HEK293 (cell line): ENCODE data around the gene SF3B2.

Experiments
- CTCF ChIA-PET: fragments of 350-600 bp; formaldehyde crosslinking; extraction: SDS; loops from one replicate; lab custom pipeline; 2021; ENCODE audit warnings: antibody characterized with exemption; lab: Yijun Ruan, JAX
- POLR2A ChIA-PET: fragments of 300-600 bp; formaldehyde crosslinking; extraction: SDS; loops from one replicate; lab custom pipeline; 2020; ENCODE audit warnings: antibody characterized with exemption, inconsistent platforms; lab: Yijun Ruan, JAX
- H3K27ac ChIP-seq: fragments of 200-500 bp; sonication (Bioruptor generic); 2 replicates; pipeline ENCODE4 v1.5.1; 2014; ENCODE audit warnings: low read depth, low read length, control low read depth, inconsistent platforms; ENCODE audit errors: extremely low read depth
- H3K36me3 ChIP-seq, 2 experiments: fragments of 200-500 bp in 1 of 2; sonication (Bioruptor generic) in 1 of 2; 1 replicate in 1 of 2; 2 replicates in 1 of 2; pipeline ENCODE4 v1.5.1; 2014 to 2017; ENCODE audit warnings: inconsistent platforms in 2 of 2, low read length in 2 of 2; ENCODE audit not compliant: control insufficient read depth in 2 of 2, insufficient read depth in 1 of 2
- H3K4me1 ChIP-seq: fragments of 200-500 bp; sonication (Bioruptor generic); 2 replicates; pipeline ENCODE4 v1.5.1; 2014; ENCODE audit warnings: mild to moderate bottlenecking, low read length, inconsistent platforms; ENCODE audit not compliant: control insufficient read depth, insufficient read depth
- H3K4me3 ChIP-seq: 2 replicates; pipeline ENCODE4 v1.5.1; 2011; ENCODE audit warnings: low read depth, mild to moderate bottlenecking, control low read depth, low read length, moderate library complexity
- H3K9me3 ChIP-seq: fragments of 200-500 bp; sonication (Bioruptor generic); 2 replicates; pipeline ENCODE4 v1.5.1; 2014; ENCODE audit warnings: low read depth, low read length, inconsistent platforms; ENCODE audit not compliant: control insufficient read depth, insufficient read depth
- AEBP2 ChIP-seq: fragments of 450-650 bp; formaldehyde crosslinking; IDR thresholded peaks from 2 replicates; pipeline ENCODE4 v1.5.1; 2016; ENCODE audit warnings: missing biosample characterization, missing genetic modification characterization, borderline replicate concordance
- EGR2 ChIP-seq: fragments of 450-650 bp; formaldehyde crosslinking; IDR thresholded peaks from 2 replicates; pipeline ENCODE4 v1.5.1; 2016; ENCODE audit warnings: low read depth, missing biosample characterization, missing genetic modification characterization
- GLIS1 ChIP-seq: fragments of 450-650 bp; formaldehyde crosslinking; IDR thresholded peaks from 2 replicates; pipeline ENCODE4 v1.5.1; 2016; ENCODE audit warnings: missing biosample characterization, missing genetic modification characterization
- HOXA7 ChIP-seq: sonication (generic); formaldehyde crosslinking; IDR thresholded peaks from 2 replicates; pipeline ENCODE4 v1.8.1; 2022; ENCODE audit warnings: missing genetic modification reagents, borderline replicate concordance
- IKZF3 ChIP-seq: fragments of 450-650 bp; IDR thresholded peaks from 2 replicates; pipeline ENCODE4 v1.5.0; 2018; ENCODE audit warnings: missing biosample characterization, mild to moderate bottlenecking, missing genetic modification characterization, moderate library complexity
- KLF17 ChIP-seq: fragments of 450-650 bp; formaldehyde crosslinking; IDR thresholded peaks from 2 replicates; pipeline ENCODE4 v1.5.1; 2016; ENCODE audit warnings: missing biosample characterization, missing genetic modification characterization
- SALL2 ChIP-seq: fragments of 450-650 bp; formaldehyde crosslinking; IDR thresholded peaks from 2 replicates; pipeline ENCODE4 v1.5.0; 2017; ENCODE audit warnings: missing biosample characterization, mild to moderate bottlenecking, missing genetic modification characterization, borderline replicate concordance
- SCRT2 ChIP-seq: fragments of 450-650 bp; formaldehyde crosslinking; IDR thresholded peaks from 2 replicates; pipeline ENCODE4 v1.5.1; 2016; ENCODE audit warnings: missing biosample characterization, missing genetic modification characterization
- ZBTB17 ChIP-seq: fragments of 450-650 bp; formaldehyde crosslinking; IDR thresholded peaks from 2 replicates; pipeline ENCODE4 v1.5.1; 2016; ENCODE audit warnings: missing biosample characterization, missing genetic modification characterization
- ZFP37 ChIP-seq: fragments of 450-650 bp; formaldehyde crosslinking; IDR thresholded peaks from 2 replicates; pipeline ENCODE4 v1.5.1; 2016; ENCODE audit warnings: missing biosample characterization, missing genetic modification characterization
- ZNF140 ChIP-seq: fragments of 450-650 bp; formaldehyde crosslinking; IDR thresholded peaks from 2 replicates; pipeline ENCODE4 v1.5.1; 2016; ENCODE audit warnings: missing biosample characterization, missing genetic modification characterization
- ZNF175 ChIP-seq: fragments of 450-650 bp; formaldehyde crosslinking; IDR thresholded peaks from 2 replicates; pipeline ENCODE4 v1.5.1; 2016; ENCODE audit warnings: missing biosample characterization, missing genetic modification characterization
- ZNF18 ChIP-seq: fragments of 450-650 bp; formaldehyde crosslinking; IDR thresholded peaks from 2 replicates; pipeline ENCODE4 v1.5.1; 2016; ENCODE audit warnings: missing biosample characterization, missing genetic modification characterization
- ZNF19 ChIP-seq: fragments of 450-650 bp; formaldehyde crosslinking; IDR thresholded peaks from 2 replicates; pipeline ENCODE4; 2016; ENCODE audit warnings: missing biosample characterization, missing genetic modification characterization, low read depth
- ZNF341 ChIP-seq: fragments of 450-650 bp; formaldehyde crosslinking; IDR thresholded peaks from 2 replicates; pipeline ENCODE4; 2016; ENCODE audit warnings: low read depth, missing biosample characterization, missing genetic modification characterization
- ZNF501 ChIP-seq: fragments of 450-650 bp; formaldehyde crosslinking; IDR thresholded peaks from 2 replicates; pipeline ENCODE4 v1.5.1; 2016; ENCODE audit warnings: missing biosample characterization, missing genetic modification characterization
- ZNF513 ChIP-seq: fragments of 450-650 bp; IDR thresholded peaks from 2 replicates; pipeline ENCODE4 v1.5.1; 2018; ENCODE audit warnings: missing biosample characterization, missing genetic modification characterization
- ZNF558 ChIP-seq: fragments of 450-650 bp; formaldehyde crosslinking; IDR thresholded peaks from 2 replicates; pipeline ENCODE4 v1.5.1; 2016; ENCODE audit warnings: missing biosample characterization, missing genetic modification characterization
- ZNF585B ChIP-seq: fragments of 450-650 bp; formaldehyde crosslinking; IDR thresholded peaks from 2 replicates; pipeline ENCODE4 v1.5.1; 2016; ENCODE audit warnings: missing biosample characterization, missing genetic modification characterization
- ZNF596 ChIP-seq: fragments of 450-650 bp; IDR thresholded peaks from 2 replicates; pipeline ENCODE4 v1.5.0; 2018; ENCODE audit warnings: missing biosample characterization, mild to moderate bottlenecking, missing genetic modification characterization, moderate library complexity
- ZNF600 ChIP-seq: fragments of 450-650 bp; formaldehyde crosslinking; IDR thresholded peaks from 2 replicates; pipeline ENCODE4 v1.5.1; 2016; ENCODE audit warnings: missing biosample characterization, missing genetic modification characterization
- ZNF623 ChIP-seq: fragments of 450-650 bp; formaldehyde crosslinking; IDR thresholded peaks from 2 replicates; pipeline ENCODE4 v1.5.1; 2016; ENCODE audit warnings: missing biosample characterization, missing genetic modification characterization
- ZNF677 ChIP-seq: fragments of 450-650 bp; IDR thresholded peaks from 2 replicates; pipeline ENCODE4 v1.5.0; 2018; ENCODE audit warnings: missing biosample characterization, mild to moderate bottlenecking, missing genetic modification characterization, moderate library complexity
- ZNF768 ChIP-seq: fragments of 450-650 bp; formaldehyde crosslinking; IDR thresholded peaks from 2 replicates; pipeline ENCODE4 v1.5.1; 2018; ENCODE audit warnings: missing biosample characterization, mild to moderate bottlenecking, missing genetic modification characterization
- ZNF777 ChIP-seq: fragments of 450-650 bp; formaldehyde crosslinking; IDR thresholded peaks from 2 replicates; pipeline ENCODE4 v1.5.1; 2017; ENCODE audit warnings: missing biosample characterization, missing genetic modification characterization, borderline replicate concordance
- ZNF791 ChIP-seq: fragments of 450-650 bp; formaldehyde crosslinking; IDR thresholded peaks from 2 replicates; pipeline ENCODE4 v1.5.1; 2016; ENCODE audit warnings: missing biosample characterization, missing genetic modification characterization
- ZXDB ChIP-seq: fragments of 450-650 bp; formaldehyde crosslinking; IDR thresholded peaks from 2 replicates; pipeline ENCODE4 v1.5.1; 2016; ENCODE audit warnings: missing biosample characterization, missing genetic modification characterization

The SF3B2 gene

GRCh38 chr11:66084821-66085475 lies 32.8 kb downstream of the SF3B2 start:
- Histone ChIP-seq H3K4me3 (no peak overlapping the region), H3K4me1 (peaks cover 21% of the 10 kb centered on the region), H3K9me3 (no peaks in the 10 kb centered on the region)
- peak; percentile 45 for TF ChIP-seq ZBTB17 (tag by site-specific recombination)
- TF ChIP-seq ZNF341 (tag by site-specific recombination), result peak; percentile 52
- TF ChIP-seq ZNF600 (tag by site-specific recombination), result no peak
- no peak for TF ChIP-seq ZNF18 (tag by site-specific recombination)
- TF ChIP-seq ZNF175 (tag by site-specific recombination), result no peak
- no peak for TF ChIP-seq HOXA7 (CRISPR knock-in tag)
- TF ChIP-seq ZNF19 (tag by site-specific recombination), result no peak
- no peak for TF ChIP-seq ZNF140 (tag by site-specific recombination)
- no peak for TF ChIP-seq IKZF3 (tag by site-specific recombination)
- no peak for TF ChIP-seq ZNF777 (tag by site-specific recombination)
- no peak for TF ChIP-seq ZNF585B (tag by site-specific recombination)
- TF ChIP-seq ZXDB (tag by site-specific recombination), result no peak
- TF ChIP-seq SALL2, result no peak
- TF ChIP-seq, all 188 proteins: peak for 2
- ChIA-PET POLR2A (interaction anchor here (0.7 to 1.2 kb wide), 2 partner anchors 34 to 35 kb away, joined by 7 read pairs; no protein-coding TSS in a partner anchor), CTCF (interaction anchor here (0.6 to 2.4 kb wide), 3 partner anchors 16 to 40 kb away, joined by 4 to 15 read pairs (median 4); no protein-coding TSS in a partner anchor)
- Histone ChIP-seq H3K27ac (no peak overlapping the region), H3K36me3 (no peaks in the 10 kb centered on the region)

GRCh38 chr11:66087148-66087908 lies 35.2 kb downstream of the SF3B2 start:
- H3K4me3 ChIP-seq, result no peak overlapping the region
- no peaks in the 10 kb centered on the region for H3K36me3 ChIP-seq
- CTCF ChIA-PET, result interaction anchor here (0.6 to 1.1 kb wide), 4 partner anchors 19 to 1783 kb away, joined by 3 to 5 read pairs (median 4); no protein-coding TSS in a partner anchor
- peaks cover 18% of the 10 kb centered on the region for H3K4me1 ChIP-seq
- H3K9me3 ChIP-seq, result no peaks in the 10 kb centered on the region
- no peak overlapping the region for H3K27ac ChIP-seq
- POLR2A ChIA-PET, result interaction anchor here (0.7 kb wide), 1 partner anchor 13 kb away, joined by 4 read pairs; no protein-coding TSS in a partner anchor
- TF ChIP-seq ZNF596, result no peak
- no peak for TF ChIP-seq ZNF768 (tag by site-specific recombination)
- TF ChIP-seq ZNF558, result no peak
- TF ChIP-seq ZNF623, result no peak
- no peak for TF ChIP-seq ZNF18 (tag by site-specific recombination)
- no peak for TF ChIP-seq KLF17 (tag by site-specific recombination)
- no peak for TF ChIP-seq AEBP2 (tag by site-specific recombination)
- TF ChIP-seq SCRT2 (tag by site-specific recombination), result peak; percentile 40; the same call in 1 of the 2 replicates
- TF ChIP-seq ZNF791 (tag by site-specific recombination), result no peak
- TF ChIP-seq ZNF677 (tag by site-specific recombination), result no peak
- TF ChIP-seq ZNF513 (tag by site-specific recombination), result no peak
- TF ChIP-seq ZNF501 (tag by site-specific recombination), result no peak
- TF ChIP-seq GLIS1 (tag by site-specific recombination), result peak; percentile 26; the same call in 1 of the 2 replicates
- no peak for TF ChIP-seq ZFP37 (tag by site-specific recombination)
- no peak for TF ChIP-seq EGR2 (tag by site-specific recombination)
